Left lobe of liver (tissue), 2 donors: ENCODE results near the gene RBBP8NL. TPM values are rescaled to one million over a fixed set of nuclear protein-coding genes. Genes with fewer than 3 reads are reported as not detected.
"Not testable (repeated sequence)": the region's sequence is repeated elsewhere in the genome, so short reads cannot be mapped to it uniquely, and the experiment has no call there.

Experiments
- ATAC-seq: fragments of 200-7000 bp; cut with Tn5 transposase; one replicate; pipeline ENCODE4 v1.9.1; 2020; ENCODE audit warnings: mild to moderate bottlenecking, moderate library complexity
- DNase-seq: peaks from one replicate; pipeline ENCODE4 v3.0.0-alpha.2; 2020; ENCODE audit warnings: low spot score
- total RNA-seq: library from RNA; stranded (reverse); gene quantifications from one replicate; pipeline ENCODE4 v1.2.1, GENCODE V29; 2021
- donor health status: DM: no; HTN: no; CAD: no; lungs with moderate emphysema.
- donor health status: DM: no; HTN: yes; CAD: no.

Gene RBBP8NL
- total RNA-seq, 1 donor from 2014 or later: not detected

- no peak for ATAC-seq
- no peak for DNase-seq
These were observed 19.1 kb upstream of the RBBP8NL start for GRCh38 chr20:62446481-62446880.

- no peak for ATAC-seq
- DNase-seq: no peak
These were observed 18.4 kb upstream of the RBBP8NL start for GRCh38 chr20:62445553-62446340.

- ATAC-seq (no peak), DNase-seq (no peak)
These were observed 16.9 kb upstream of the RBBP8NL start for GRCh38 chr20:62444286-62444685.

- ATAC-seq (no peak), DNase-seq (no peak)
These were observed 14.7 kb upstream of the RBBP8NL start for GRCh38 chr20:62441987-62442539.

- ATAC-seq (no peak), DNase-seq (no peak)
These were observed 11.9 kb upstream of the RBBP8NL start for GRCh38 chr20:62439218-62439617.

- DNase-seq: no peak
- no peak for ATAC-seq
These were observed 10.6 kb upstream of the RBBP8NL start for GRCh38 chr20:62437927-62438326.

GRCh38 chr20:62437496-62437895 is 10.2 kb upstream of the RBBP8NL start:
- no peak for ATAC-seq
- DNase-seq: no peak

- DNase-seq (no peak), ATAC-seq (no peak)
These were observed 9.4 kb upstream of the RBBP8NL start for GRCh38 chr20:62436692-62437091.

GRCh38 chr20:62433658-62434497 is 6.5 kb upstream of the RBBP8NL start:
- ATAC-seq: peak; percentile 21
- no peak for DNase-seq

GRCh38 chr20:62430866-62431447 is 3.6 kb upstream of the RBBP8NL start:
- no peak for DNase-seq
- no peak for ATAC-seq

- DNase-seq (no peak), ATAC-seq (no peak)
These were observed 3.0 kb upstream of the RBBP8NL start for GRCh38 chr20:62430311-62430853.

- DNase-seq (no peak), ATAC-seq (no peak)
These were observed 2.3 kb upstream of the RBBP8NL start for GRCh38 chr20:62429455-62430310.

- ATAC-seq (no peak), DNase-seq (no peak)
These were observed 1.3 kb upstream of the RBBP8NL start for GRCh38 chr20:62428396-62429295.

- ATAC-seq (no peak), DNase-seq (no peak)
These were observed 648 bp upstream of the RBBP8NL start for GRCh38 chr20:62428002-62428372.

GRCh38 chr20:62426699-62427131 is 624 bp downstream of the RBBP8NL start:
- ATAC-seq: no peak
- DNase-seq: no peak

GRCh38 chr20:62426059-62426348 is 1.3 kb downstream of the RBBP8NL start:
- not testable (repeated sequence) for DNase-seq, ATAC-seq

GRCh38 chr20:62425281-62426058 is 1.9 kb downstream of the RBBP8NL start:
- DNase-seq (no peak), ATAC-seq (no peak)

GRCh38 chr20:62424249-62425107 is 2.9 kb downstream of the RBBP8NL start:
- ATAC-seq (no peak), DNase-seq (no peak)
